HG02840 (cell line): Measurements from ENCODE around the gene ZKSCAN8.

Experiments
- ATAC-seq: cut with Tn5 transposase; IDR thresholded peaks from one replicate; pipeline ENCODE4 v1.9.1; 2021; ENCODE audit warnings: mild to moderate bottlenecking, moderate library complexity, moderate number of reproducible peaks; ENCODE audit not compliant: unreplicated experiment, low FRiP score

Gene ZKSCAN8

GRCh38 chr6:28137505-28137981 lies 4.1 kb upstream of the ZKSCAN8 start:
- no peak for ATAC-seq

- ATAC-seq, result no peak
Observed at GRCh38 chr6:28139860-28140543, 1.7 kb upstream of the ZKSCAN8 start.

GRCh38 chr6:28140616-28141015 lies 1.1 kb upstream of the ZKSCAN8 start:
- no peak for ATAC-seq

- no peak for ATAC-seq
Observed at GRCh38 chr6:28142446-28142845, 763 bp downstream of the ZKSCAN8 start.

GRCh38 chr6:28145231-28145630 lies 3.5 kb downstream of the ZKSCAN8 start:
- ATAC-seq, result no peak

GRCh38 chr6:28152531-28152930 lies 10.8 kb downstream of the ZKSCAN8 start:
- ATAC-seq, result no peak

- ATAC-seq, result no peak
Observed at GRCh38 chr6:28153546-28153945, 11.9 kb downstream of the ZKSCAN8 start.

GRCh38 chr6:28154357-28154756 lies 12.7 kb downstream of the ZKSCAN8 start:
- no peak for ATAC-seq

GRCh38 chr6:28158318-28158717 lies 16.6 kb downstream of the ZKSCAN8 start:
- no peak for ATAC-seq

- ATAC-seq, result no peak
Observed at GRCh38 chr6:28159029-28159607, 17.4 kb downstream of the ZKSCAN8 start.

- no peak for ATAC-seq
Observed at GRCh38 chr6:28160233-28160632, 18.6 kb downstream of the ZKSCAN8 start.

GRCh38 chr6:28161410-28162079 lies 19.9 kb downstream of the ZKSCAN8 start:
- peak; percentile 90 for ATAC-seq

- no peak for ATAC-seq
Observed at GRCh38 chr6:28165563-28165962, 23.9 kb downstream of the ZKSCAN8 start.

- ATAC-seq, result no peak
Observed at GRCh38 chr6:28167068-28167467, 25.4 kb downstream of the ZKSCAN8 start.

- ATAC-seq, result no peak
Observed at GRCh38 chr6:28167926-28168325, 26.2 kb downstream of the ZKSCAN8 start.

GRCh38 chr6:28171271-28171670 lies 29.6 kb downstream of the ZKSCAN8 start:
- ATAC-seq, result no peak

GRCh38 chr6:28172006-28172405 lies 30.3 kb downstream of the ZKSCAN8 start:
- ATAC-seq, result no peak

GRCh38 chr6:28176373-28176772 lies 34.7 kb downstream of the ZKSCAN8 start:
- no peak for ATAC-seq

GRCh38 chr6:28182255-28182654 lies 40.6 kb downstream of the ZKSCAN8 start:
- no peak for ATAC-seq

GRCh38 chr6:28188111-28188979 lies 46.7 kb downstream of the ZKSCAN8 start:
- no peak for ATAC-seq

GRCh38 chr6:28200020-28200419 lies 58.3 kb downstream of the ZKSCAN8 start:
- no peak for ATAC-seq
